Right lobe of liver (tissue), 6 donors: ENCODE data around the gene DPP7. TPM values are rescaled to one million over a fixed set of nuclear protein-coding genes. Genes with fewer than 3 reads are reported as not detected.

ENCODE experiments used
- ATAC-seq, 4 donors: fragments of 200-7000 bp; cut with Tn5 transposase; one replicate each; pipeline ENCODE4 v1.9.1; 2020; ENCODE audit warnings: mild to moderate bottlenecking in 4 of 4, moderate library complexity in 4 of 4
- DNase-seq, 3 donors: peaks; one replicate each; pipeline ENCODE4 v3.0.0-alpha.2; 2020
- H3K27ac ChIP-seq, 3 donors: fragments of 200-600 bp; one replicate each; pipeline ENCODE4 v1.8.0; 2022
- H3K27me3 ChIP-seq, 2 donors: fragments of 200-600 bp; one replicate each; pipeline ENCODE4 v1.8.0; 2022
- H3K36me3 ChIP-seq, 4 donors: fragments of 200-600 bp; sonication (generic) in 1 of 4; one replicate each; pipeline versions ENCODE4 v1.5.1 to v1.8.0; 2017 to 2022; ENCODE audit warnings: control low read depth in 1 of 4
- H3K4me1 ChIP-seq, 4 donors: fragments of 200-600 bp; sonication (generic) in 1 of 4; one replicate each; pipeline versions ENCODE4 v1.5.1 to v1.8.0; 2017 to 2022; ENCODE audit warnings: control low read depth in 1 of 4
- H3K4me3 ChIP-seq, 3 donors: fragments of 200-600 bp; one replicate each; pipeline ENCODE4 v1.8.0; 2022
- H3K9me3 ChIP-seq, 4 donors: fragments of 200-600 bp; sonication (generic) in 1 of 4; one replicate each; pipeline versions ENCODE4 v1.5.1 to v1.8.0; 2017 to 2022; ENCODE audit warnings: control low read depth in 1 of 4
- POLR2A ChIP-seq: fragments of 450-650 bp; IDR thresholded peaks from one replicate; pipeline ENCODE4 v1.6.1; 2017; ENCODE audit warnings: antibody characterized with exemption, mild to moderate bottlenecking
- WGBS: methylation state at CpG from one replicate; pipeline ENCODE4 v1.1.6; 2018; ENCODE audit warnings: low coverage, low lambda C conversion rate; ENCODE audit not compliant: insufficient coverage; ENCODE audit errors: missing lambda C conversion rate; 5-methylcytosine and 5-hydroxymethylcytosine counted together
- intact Hi-C, 2 donors: fragments of 100-400 bp; cut with DNase I; formaldehyde crosslinking; loops; one replicate each; pipeline versions ENCODE4 v1.11.2 to v1.14.1; 2022
- total RNA-seq, 6 experiments: library from RNA; depleted of rRNA in 2 of 6; stranded (reverse); fragments of >200 nt in 2 of 6; fragmentation: NEBNext Ultra II Directional in 3 of 6; extraction: Animal tissue kit (Norgen Biotek cat#: 25700) in 3 of 6; gene quantifications; one replicate each; pipeline versions ENCODE4 v1.1.0 to v1.2.4, GENCODE V29; 2016 to 2023
- TF ChIP-seq, protein P1 (sequence below), 4 donors: fragments of 200-600 bp in 3 of 4; fragments of 450-650 bp in 1 of 4; IDR thresholded peaks; one replicate each; pipeline versions ENCODE4 v1.5.1 to v1.8.0; 2016 to 2022; ENCODE audit warnings: antibody characterized with exemption in 4 of 4, mild to moderate bottlenecking in 2 of 4
- donor health status: DM: no; HTN: yes; CAD: no.
- donor health status: DM: no; HTN: no; CAD: no.
- donor health status: DM: no; HTN: no; CAD: no.
- donor health status: DM: no; HTN: yes; CAD: no.
- donor health status: DM: no; HTN: yes; CAD: no.

DPP7 gene
- total RNA-seq, 6 experiments from 2014 or later = 62.2 to 86.2 (median 66.2) TPM

DNA sequence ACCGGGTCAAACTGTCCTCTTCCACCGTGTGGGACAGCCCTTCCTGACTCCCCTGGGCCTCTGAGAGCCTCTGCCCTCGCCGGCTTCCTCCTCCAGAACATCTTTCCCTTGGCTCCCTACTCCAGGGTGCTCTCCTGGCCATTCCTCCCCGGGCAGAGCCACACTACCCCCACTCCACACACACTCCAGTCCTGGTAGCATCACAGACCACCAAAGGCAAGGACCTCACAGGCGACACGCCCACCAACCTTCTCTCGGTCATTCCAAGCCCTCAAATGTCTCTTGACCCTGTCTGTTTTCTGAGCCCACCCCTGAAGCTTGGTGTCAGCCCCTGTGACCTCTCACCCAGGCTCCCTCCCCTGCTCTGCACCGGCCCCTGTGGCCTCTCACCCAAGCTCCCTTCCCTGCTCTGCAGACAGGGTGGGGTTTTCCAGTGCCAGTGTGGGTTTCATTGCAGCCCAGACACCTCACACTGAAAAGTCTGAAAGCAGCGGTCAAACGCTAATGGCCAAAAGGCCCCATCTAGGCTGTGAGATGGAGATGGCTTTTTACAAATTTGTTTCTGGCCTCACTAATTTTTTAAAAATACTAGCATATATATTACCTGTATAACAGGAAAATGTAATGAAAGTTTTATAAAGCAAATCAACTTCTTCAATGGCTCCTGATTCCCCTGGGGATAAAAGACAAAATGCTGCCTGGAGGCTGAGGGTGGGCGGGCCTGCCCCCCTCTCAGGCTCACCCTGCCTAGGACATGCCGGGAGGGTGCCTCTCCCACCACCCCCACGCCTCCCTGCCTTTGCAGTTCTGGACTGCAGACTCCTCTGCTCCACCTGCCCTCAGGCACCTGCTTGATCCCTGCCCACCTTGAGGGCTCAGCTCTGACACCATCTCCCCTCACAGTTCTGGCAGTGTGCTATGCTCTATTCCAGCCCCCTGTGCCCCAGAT is 44.8 kb upstream of the DPP7 start:
- Histone ChIP-seq H3K9me3 (no peaks in the 10 kb centered on the region), H3K4me3 (no peak overlapping the region), H3K36me3 (no peaks in the 10 kb centered on the region), H3K27me3 (peaks cover 6 to 28% of the 10 kb centered on the region in 2 donors), H3K27ac (no peak overlapping the region), H3K4me1 (peaks cover 0 to 6% (median 0%) of the 10 kb centered on the region in 4 donors)
- intact Hi-C loops = loop anchor here in 1 of 2 donors (10.0 kb wide), 1 partner anchor 615 kb away; no protein-coding TSS in a partner anchor
- 22% methylated on average over 9 of the region's 14 CpGs for WGBS
- ATAC-seq (no peak), DNase-seq (no peak)
- no peak for TF ChIP-seq POLR2A
- TF ChIP-seq, protein P1, sequence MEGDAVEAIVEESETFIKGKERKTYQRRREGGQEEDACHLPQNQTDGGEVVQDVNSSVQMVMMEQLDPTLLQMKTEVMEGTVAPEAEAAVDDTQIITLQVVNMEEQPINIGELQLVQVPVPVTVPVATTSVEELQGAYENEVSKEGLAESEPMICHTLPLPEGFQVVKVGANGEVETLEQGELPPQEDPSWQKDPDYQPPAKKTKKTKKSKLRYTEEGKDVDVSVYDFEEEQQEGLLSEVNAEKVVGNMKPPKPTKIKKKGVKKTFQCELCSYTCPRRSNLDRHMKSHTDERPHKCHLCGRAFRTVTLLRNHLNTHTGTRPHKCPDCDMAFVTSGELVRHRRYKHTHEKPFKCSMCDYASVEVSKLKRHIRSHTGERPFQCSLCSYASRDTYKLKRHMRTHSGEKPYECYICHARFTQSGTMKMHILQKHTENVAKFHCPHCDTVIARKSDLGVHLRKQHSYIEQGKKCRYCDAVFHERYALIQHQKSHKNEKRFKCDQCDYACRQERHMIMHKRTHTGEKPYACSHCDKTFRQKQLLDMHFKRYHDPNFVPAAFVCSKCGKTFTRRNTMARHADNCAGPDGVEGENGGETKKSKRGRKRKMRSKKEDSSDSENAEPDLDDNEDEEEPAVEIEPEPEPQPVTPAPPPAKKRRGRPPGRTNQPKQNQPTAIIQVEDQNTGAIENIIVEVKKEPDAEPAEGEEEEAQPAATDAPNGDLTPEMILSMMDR (IDR thresholded peaks at IDR 0.05) = no peak

DNA sequence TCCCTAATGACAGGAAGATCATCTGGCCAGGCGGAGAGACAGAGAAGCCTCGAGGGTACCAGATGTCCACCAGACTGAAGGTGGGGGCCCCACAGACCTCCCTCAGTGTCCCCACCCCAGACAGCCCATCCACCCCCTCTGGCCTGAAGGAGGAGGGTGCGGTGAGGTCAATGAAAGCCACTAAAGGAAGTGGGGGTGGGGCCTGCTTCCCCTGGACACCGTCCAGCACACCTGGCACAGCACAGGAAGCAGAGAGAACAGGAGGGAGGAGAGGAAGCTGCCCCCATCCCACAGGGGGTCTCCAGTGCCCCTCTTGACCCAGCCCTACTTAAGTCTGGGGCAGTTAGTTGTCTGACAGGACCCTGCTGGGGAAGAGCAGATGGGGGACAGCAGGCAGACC is 44.1 kb upstream of the DPP7 start:
- Histone ChIP-seq H3K36me3 (no peaks in the 10 kb centered on the region), H3K27ac (no peak overlapping the region), H3K4me3 (no peak overlapping the region), H3K9me3 (no peaks in the 10 kb centered on the region), H3K27me3 (peaks cover 6 to 24% of the 10 kb centered on the region in 2 donors), H3K4me1 (peaks cover 0 to 6% (median 0%) of the 10 kb centered on the region in 4 donors)
- TF ChIP-seq, protein P1 (IDR thresholded peaks at IDR 0.05) = no peak
- no peak for TF ChIP-seq POLR2A
- 43% methylated on average over 1 of the region's 4 CpGs for WGBS
- DNase-seq (no peak), ATAC-seq (no peak)
- intact Hi-C loops = no loop called here

DNA sequence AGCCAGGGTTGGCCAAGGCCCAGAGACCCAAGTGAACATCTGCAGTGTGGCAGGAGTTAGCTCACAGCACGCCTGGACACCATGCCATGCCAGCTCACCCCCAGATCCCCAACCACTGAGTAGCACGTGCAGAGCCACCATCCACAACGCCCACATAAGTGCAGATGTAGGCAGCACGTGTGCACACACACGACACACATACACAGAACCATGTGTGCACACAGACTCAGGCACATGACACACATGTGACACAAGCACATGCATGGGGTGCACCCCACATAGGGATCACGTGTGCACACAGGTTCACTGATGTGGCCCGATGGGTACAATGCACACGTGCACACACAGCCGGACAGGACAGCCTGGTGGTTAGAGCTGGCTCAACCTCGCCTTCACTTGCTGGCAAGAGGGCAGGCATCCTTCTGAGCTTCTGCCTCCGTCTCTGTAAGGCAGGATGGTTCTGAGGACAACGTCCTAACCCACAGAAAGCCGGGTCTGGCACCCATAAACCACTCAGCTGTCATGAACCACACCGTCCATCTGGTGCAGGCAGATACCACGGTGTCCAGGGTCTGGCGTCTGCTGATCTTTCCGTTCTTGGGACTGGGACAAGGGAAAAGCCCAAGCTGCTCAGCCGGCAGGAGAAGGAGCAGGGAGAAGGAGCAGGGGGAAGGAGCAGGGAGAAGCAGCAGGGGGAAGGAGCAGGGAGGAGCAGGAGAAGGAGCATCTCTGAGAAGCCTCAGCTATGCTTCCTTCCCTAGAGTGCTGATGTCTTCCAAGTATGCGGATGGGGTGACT is 43.3 kb upstream of the DPP7 start:
- DNase-seq (no peak), ATAC-seq (no peak)
- H3K27me3 ChIP-seq = peaks cover 6 to 21% of the 10 kb centered on the region in 2 donors
- intact Hi-C loops = no loop called here
- H3K27ac ChIP-seq = no peak overlapping the region
- 26% methylated on average over 10 of the region's 19 CpGs for WGBS
- no peaks in the 10 kb centered on the region for H3K9me3 ChIP-seq
- no peak overlapping the region for H3K4me3 ChIP-seq
- no peaks in the 10 kb centered on the region for H3K36me3 ChIP-seq
- TF ChIP-seq, protein P1 (IDR thresholded peaks at IDR 0.05) = no peak
- TF ChIP-seq POLR2A = no peak
- H3K4me1 ChIP-seq = peaks cover 0 to 4% (median 0%) of the 10 kb centered on the region in 4 donors

DNA sequence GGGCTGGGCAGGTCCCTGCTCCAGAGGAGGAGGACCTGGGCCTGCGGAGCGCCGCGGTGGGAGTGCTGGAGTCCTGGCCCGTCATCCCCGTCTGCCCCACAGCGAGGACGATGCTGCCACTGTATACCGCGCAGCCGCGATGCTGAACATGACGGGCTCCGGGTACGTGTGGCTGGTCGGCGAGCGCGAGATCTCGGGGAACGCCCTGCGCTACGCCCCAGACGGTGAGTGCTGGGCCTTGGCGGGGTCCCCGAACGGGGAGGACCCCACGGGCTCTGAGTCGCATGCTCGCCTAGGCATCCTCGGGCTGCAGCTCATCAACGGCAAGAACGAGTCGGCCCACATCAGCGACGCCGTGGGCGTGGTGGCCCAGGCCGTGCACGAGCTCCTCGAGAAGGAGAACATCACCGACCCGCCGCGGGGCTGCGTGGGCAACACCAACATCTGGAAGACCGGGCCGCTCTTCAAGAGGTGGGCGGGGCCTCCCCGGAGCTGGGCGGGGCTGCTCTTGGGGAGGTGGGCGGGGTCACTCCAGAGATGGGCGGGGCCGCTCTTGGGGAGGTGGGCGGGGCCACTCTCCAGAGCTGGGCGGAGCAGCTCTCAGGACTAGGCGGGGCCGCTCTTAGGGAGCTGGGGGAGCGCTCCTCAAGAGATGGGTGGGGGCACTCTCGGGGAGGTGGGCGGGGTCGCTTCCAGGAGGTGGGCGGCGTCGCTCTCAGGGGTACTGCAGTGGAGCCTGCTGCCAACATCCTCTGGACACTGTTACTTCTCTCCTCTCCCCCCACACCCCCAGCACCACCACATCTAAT is 42.2 kb upstream of the DPP7 start:
- no peak overlapping the region for H3K4me3 ChIP-seq
- TF ChIP-seq POLR2A = no peak
- TF ChIP-seq, protein P1 (IDR thresholded peaks at IDR 0.05) = no peak
- no peak for DNase-seq

More for the DNA sequence above, 42.2 kb upstream of the DPP7 start:
- H3K9me3 ChIP-seq = no peaks in the 10 kb centered on the region
- under 1% methylated on average over 17 of the region's 65 CpGs for WGBS
- intact Hi-C loops = no loop called here
- H3K4me1 ChIP-seq = no peaks in the 10 kb centered on the region
- H3K36me3 ChIP-seq = no peaks in the 10 kb centered on the region
- peaks cover 0 to 12% of the 10 kb centered on the region in 2 donors for H3K27me3 ChIP-seq
- ATAC-seq = peak; percentile 48 to 68 (median 63)
- no peak overlapping the region for H3K27ac ChIP-seq
